ENCODE results near the gene CIPC. TPM values are rescaled to one million over a fixed set of nuclear protein-coding genes. Genes with fewer than 3 reads are reported as not detected.
A peak's percentile ranks its signal among the peaks of the same experiment; 100 is the strongest.

CIPC gene
- total RNA-seq, 1 donor from 2014 or later: 9.7 TPM

- Mint-ChIP-seq H3K27ac (ENCODE audit: unreplicated experiment) (no peak overlapping the region), H3K27me3 (ENCODE audit: low read depth) (peaks cover 38% of the 10 kb centered on the region), H3K9me3 (ENCODE audit: low read depth) (no peaks in the 10 kb centered on the region), H3K4me3 (ENCODE audit: unreplicated experiment) (peak overlapping the region; percentile 50), H3K36me3 (ENCODE audit: low read depth) (peaks cover 5% of the 10 kb centered on the region), H3K4me1 (ENCODE audit: low read depth) (peaks cover 9% of the 10 kb centered on the region)
- no peak for DNase-seq (ENCODE audit: low spot score)
- TF ChIP-seq CTCF (IDR thresholded peaks at IDR 0.05): peak; percentile 70
Observed at GRCh38 chr14:77125281-77125801, 27.3 kb downstream of the CIPC start.

- no peak for DNase-seq (ENCODE audit: low spot score)
- no peak overlapping the region for H3K4me3 Mint-ChIP-seq (ENCODE audit: unreplicated experiment)
- H3K27me3 Mint-ChIP-seq (ENCODE audit: low read depth): peaks cover 38% of the 10 kb centered on the region
- no peak overlapping the region for H3K27ac Mint-ChIP-seq (ENCODE audit: unreplicated experiment)
- H3K4me1 Mint-ChIP-seq (ENCODE audit: low read depth): peaks cover 9% of the 10 kb centered on the region
- TF ChIP-seq CTCF (IDR thresholded peaks at IDR 0.05): no peak
- no peaks in the 10 kb centered on the region for H3K9me3 Mint-ChIP-seq (ENCODE audit: low read depth)
- H3K36me3 Mint-ChIP-seq (ENCODE audit: low read depth): peaks cover 4% of the 10 kb centered on the region
Observed at GRCh38 chr14:77125823-77126325, 27.8 kb downstream of the CIPC start.

GRCh38 chr14:77126461-77126990 lies 28.5 kb downstream of the CIPC start:
- DNase-seq (ENCODE audit: low spot score): no peak
- Mint-ChIP-seq H3K4me3 (ENCODE audit: unreplicated experiment) (no peak overlapping the region), H3K9me3 (ENCODE audit: low read depth) (no peaks in the 10 kb centered on the region), H3K27ac (ENCODE audit: unreplicated experiment) (no peak overlapping the region), H3K4me1 (ENCODE audit: low read depth) (peaks cover 9% of the 10 kb centered on the region), H3K27me3 (ENCODE audit: low read depth) (peaks cover 41% of the 10 kb centered on the region), H3K36me3 (ENCODE audit: low read depth) (peaks cover 3% of the 10 kb centered on the region)
- TF ChIP-seq CTCF (IDR thresholded peaks at IDR 0.05): no peak

GRCh38 chr14:77128414-77128891 lies 30.4 kb downstream of the CIPC start:
- H3K9me3 Mint-ChIP-seq (ENCODE audit: low read depth): no peaks in the 10 kb centered on the region
- no peak for DNase-seq (ENCODE audit: low spot score)
- no peak overlapping the region for H3K27ac Mint-ChIP-seq (ENCODE audit: unreplicated experiment)
- H3K36me3 Mint-ChIP-seq (ENCODE audit: low read depth): no peaks in the 10 kb centered on the region
- peaks cover 9% of the 10 kb centered on the region for H3K4me1 Mint-ChIP-seq (ENCODE audit: low read depth)
- TF ChIP-seq CTCF (IDR thresholded peaks at IDR 0.05): no peak
- peaks cover 59% of the 10 kb centered on the region for H3K27me3 Mint-ChIP-seq (ENCODE audit: low read depth)
- H3K4me3 Mint-ChIP-seq (ENCODE audit: unreplicated experiment): no peak overlapping the region

- peaks cover 68% of the 10 kb centered on the region for H3K27me3 Mint-ChIP-seq (ENCODE audit: low read depth)
- H3K4me3 Mint-ChIP-seq (ENCODE audit: unreplicated experiment): no peak overlapping the region
- no peak for TF ChIP-seq CTCF (IDR thresholded peaks at IDR 0.05)
- DNase-seq (ENCODE audit: low spot score): no peak
- H3K9me3 Mint-ChIP-seq (ENCODE audit: low read depth): no peaks in the 10 kb centered on the region
- no peak overlapping the region for H3K27ac Mint-ChIP-seq (ENCODE audit: unreplicated experiment)
- H3K36me3 Mint-ChIP-seq (ENCODE audit: low read depth): no peaks in the 10 kb centered on the region
- peaks cover 5% of the 10 kb centered on the region for H3K4me1 Mint-ChIP-seq (ENCODE audit: low read depth)
Observed at GRCh38 chr14:77130386-77130785, 32.3 kb downstream of the CIPC start.
